H1 (cell line): ENCODE measurements around the gene DNAJC10. TPM values are rescaled to one million over a fixed set of nuclear protein-coding genes. Genes with fewer than 3 reads are reported as not detected.
A peak's percentile ranks its signal among the peaks of the same experiment; 100 is the strongest.

Experiments used
- CTCF ChIA-PET: fragments of 300-600 bp; sonication (Branson Sonifier 250); formaldehyde crosslinking; loops from one replicate; lab custom pipeline; 2021; ENCODE audit not compliant: partially characterized antibody; lab: Charles Lee
- POLR2A ChIA-PET: fragments of 300-600 bp; sonication (Branson Sonifier 250); formaldehyde crosslinking; loops from one replicate; lab custom pipeline; 2021; ENCODE audit warnings: inconsistent platforms; ENCODE audit not compliant: partially characterized antibody; lab: Charles Lee
- DNase-seq, 2 experiments: peaks; one replicate each; pipeline versions ENCODE4 v3.0.0 to v3.0.0-alpha.2; 2010 to 2022; ENCODE audit warnings: low spot score in 2 of 2, low read depth in 1 of 2, mixed read lengths in 1 of 2
- FAIRE-seq: peaks from 2 replicates; lab custom pipeline; 2011; peaks lifted over from hg19 to GRCh38; lab: Jason Lieb, UNC
- H2AFZ ChIP-seq: 2 replicates; pipeline ENCODE4 v1.8.1; 2012; ENCODE audit warnings: low read length, inconsistent platforms
- H2AK5ac ChIP-seq: 2 replicates; pipeline ENCODE4 v1.6.1; 2013; ENCODE audit warnings: low read depth, low read length
- H2BK120ac ChIP-seq: replicated peaks from 2 replicates; pipeline ENCODE3; 2013; ENCODE audit warnings: low read depth, low read length, inconsistent platforms
- H2BK12ac ChIP-seq: 2 replicates; pipeline ENCODE4 v1.6.1; 2013; ENCODE audit warnings: low read depth, low read length
- H2BK15ac ChIP-seq: 2 replicates; pipeline ENCODE4 v1.6.1; 2013; ENCODE audit warnings: low read length
- H2BK20ac ChIP-seq: 2 replicates; pipeline ENCODE4 v1.6.1; 2013; ENCODE audit warnings: low read length
- H2BK5ac ChIP-seq: 2 replicates; pipeline ENCODE4 v1.6.1; 2013; ENCODE audit warnings: low read depth, low read length
- H3K14ac ChIP-seq: 2 replicates; pipeline ENCODE4 v1.6.1; 2013; ENCODE audit warnings: inconsistent platforms; ENCODE audit not compliant: insufficient read length
- H3K18ac ChIP-seq: 2 replicates; pipeline ENCODE4 v1.6.1; 2013; ENCODE audit warnings: low read length; ENCODE audit errors: extremely low read depth
- H3K23ac ChIP-seq: 2 replicates; pipeline ENCODE4 v1.6.1; 2013; ENCODE audit warnings: inconsistent platforms; ENCODE audit not compliant: insufficient read length
- H3K23me2 ChIP-seq: 2 replicates; pipeline ENCODE4 v1.6.1; 2013; ENCODE audit warnings: low read depth, low read length
- H3K27ac ChIP-seq: 2 replicates; pipeline ENCODE4 v1.6.1; 2011; ENCODE audit warnings: low read depth, low read length, inconsistent platforms
- H3K27me3 ChIP-seq, 4 experiments: replicated peaks in 1 of 4; 1 replicate in 1 of 4; 2 replicates in 3 of 4; pipeline versions ENCODE4 v1.6.1 to v1.8.1; 2011 to 2013; ENCODE audit warnings: low read length in 3 of 4, mild to moderate bottlenecking in 3 of 4, inconsistent platforms in 2 of 4, mixed read lengths in 2 of 4, moderate library complexity in 1 of 4; ENCODE audit not compliant: control insufficient read depth in 3 of 4, insufficient read depth in 3 of 4; ENCODE audit errors: extremely low read depth in 1 of 4
- H3K36me3 ChIP-seq, 4 experiments: 2 replicates each; pipeline versions ENCODE4 v1.6.1 to v1.8.1; 2011 to 2013; ENCODE audit warnings: mild to moderate bottlenecking in 4 of 4, low read length in 3 of 4, moderate library complexity in 2 of 4, control low read depth in 1 of 4, inconsistent platforms in 1 of 4; ENCODE audit not compliant: insufficient read depth in 4 of 4, control insufficient read depth in 2 of 4
- H3K4ac ChIP-seq: replicated peaks from 2 replicates; pipeline ENCODE3; 2013; ENCODE audit warnings: low read length, low read depth, mixed read lengths, inconsistent platforms; ENCODE audit not compliant: insufficient read length
- H3K4me1 ChIP-seq, 4 experiments: replicated peaks in 1 of 4; 1 replicate in 1 of 4; 2 replicates in 3 of 4; pipeline versions ENCODE4 v1.6.1 to v1.8.1; 2011 to 2013; ENCODE audit warnings: low read length in 3 of 4, inconsistent platforms in 2 of 4, mixed read lengths in 1 of 4; ENCODE audit not compliant: insufficient read depth in 4 of 4, control insufficient read depth in 3 of 4
- H3K4me2 ChIP-seq, 2 experiments: 2 replicates each; pipeline versions ENCODE4 v1.6.1 to v1.8.1; 2011 to 2013; ENCODE audit warnings: low read depth in 2 of 2, low read length in 2 of 2, control low read depth in 1 of 2, inconsistent platforms in 1 of 2, mild to moderate bottlenecking in 1 of 2; ENCODE audit not compliant: insufficient read depth in 1 of 2
- H3K4me3 ChIP-seq, 4 experiments: fragments of 200-600, 300-600 bp in 1 of 4; sonication (generic), shearing (Covaris generic), sonication (Bioruptor Twin) in 1 of 4; 2 replicates each; pipeline versions ENCODE4 v1.5.1 to v1.8.1; 2011 to 2016; ENCODE audit warnings: low read length in 4 of 4, low read depth in 3 of 4, control low read depth in 2 of 4, inconsistent platforms in 2 of 4, mild to moderate bottlenecking in 2 of 4, mixed read lengths in 1 of 4, moderate library complexity in 1 of 4; ENCODE audit not compliant: insufficient read depth in 2 of 4; ENCODE audit errors: extremely low read depth in 1 of 4
- H3K56ac ChIP-seq: replicated peaks from 2 replicates; pipeline ENCODE3; 2013; ENCODE audit warnings: low read depth, mild to moderate bottlenecking, mixed read lengths, low read length, inconsistent platforms; ENCODE audit not compliant: insufficient read length
- H3K79me1 ChIP-seq: 2 replicates; pipeline ENCODE4 v1.6.1; 2013; ENCODE audit warnings: low read depth, low read length, control low read depth
- H3K79me2 ChIP-seq, 2 experiments: 2 replicates each; pipeline versions ENCODE4 v1.6.1 to v1.8.1; 2012 to 2013; ENCODE audit warnings: low read length in 2 of 2, mild to moderate bottlenecking in 2 of 2, inconsistent platforms in 1 of 2; ENCODE audit not compliant: insufficient read depth in 2 of 2, control insufficient read depth in 1 of 2
- H3K9ac ChIP-seq, 4 experiments: replicated peaks in 1 of 4; 1 replicate in 1 of 4; 2 replicates in 3 of 4; pipeline versions ENCODE4 v1.6.1 to v1.8.1; 2011 to 2013; ENCODE audit warnings: low read depth in 3 of 4, low read length in 3 of 4, control low read depth in 2 of 4, mild to moderate bottlenecking in 2 of 4, moderate library complexity in 2 of 4, inconsistent platforms in 1 of 4; ENCODE audit errors: extremely low read depth in 1 of 4
- H3K9me3 ChIP-seq, 2 experiments: 2 replicates each; pipeline versions ENCODE4 v1.6.1 to v1.8.1; 2012 to 2013; ENCODE audit warnings: mild to moderate bottlenecking in 2 of 2, moderate library complexity in 2 of 2, control low read depth in 1 of 2, inconsistent platforms in 1 of 2, low read depth in 1 of 2, low read length in 1 of 2, mixed read lengths in 1 of 2; ENCODE audit not compliant: insufficient read depth in 2 of 2
- H4K20me1 ChIP-seq, 2 experiments: replicated peaks in 1 of 2; 2 replicates each; pipeline versions ENCODE3 to v1.8.1; 2011 to 2013; ENCODE audit warnings: inconsistent platforms in 2 of 2, low read length in 2 of 2, mild to moderate bottlenecking in 1 of 2; ENCODE audit not compliant: insufficient read depth in 2 of 2, control insufficient read depth in 1 of 2
- H4K5ac ChIP-seq: 2 replicates; pipeline ENCODE4 v1.6.1; 2013; ENCODE audit warnings: low read length, low read depth, mixed read lengths, inconsistent platforms; ENCODE audit not compliant: insufficient read length
- H4K8ac ChIP-seq: 2 replicates; pipeline ENCODE4 v1.8.0; 2013; ENCODE audit warnings: mild to moderate bottlenecking, moderate library complexity, low read length, inconsistent platforms; ENCODE audit not compliant: insufficient read depth; ENCODE audit errors: extremely low read depth
- H4K91ac ChIP-seq: replicated peaks from 2 replicates; pipeline ENCODE3; 2013; ENCODE audit warnings: low read length, mixed read lengths, inconsistent platforms; ENCODE audit not compliant: insufficient read length
- ASH2L ChIP-seq: fragments of 200-600, 300-600 bp; sonication (generic); IDR thresholded peaks from one replicate; pipeline ENCODE4 v1.7.1; 2017; ENCODE audit warnings: low read length
- CBX8 ChIP-seq: fragments of 300-800, 300-1000 bp; sonication (generic); IDR thresholded peaks from 2 replicates; pipeline ENCODE4 v1.7.1; 2016; ENCODE audit warnings: low read depth, low read length, borderline replicate concordance
- CTCF ChIP-seq, 3 experiments: IDR thresholded peaks; 1 replicate in 2 of 3; 2 replicates in 1 of 3; pipeline versions ENCODE4 v1.5.1 to v1.6.1; 2011; ENCODE audit warnings: low read length in 3 of 3, mild to moderate bottlenecking in 3 of 3, inconsistent platforms in 2 of 3, low read depth in 1 of 3, moderate library complexity in 1 of 3; ENCODE audit not compliant: insufficient read depth in 1 of 3; ENCODE audit errors: control extremely low read depth in 1 of 3
- E2F6 ChIP-seq: IDR thresholded peaks from 2 replicates; pipeline ENCODE4 v1.6.1; 2012; ENCODE audit warnings: inconsistent platforms
- EGR1 ChIP-seq: IDR thresholded peaks from 2 replicates; pipeline ENCODE4 v1.6.1; 2011; ENCODE audit warnings: low read depth, low read length, borderline replicate concordance
- RAD21 ChIP-seq, 2 experiments: IDR thresholded peaks in 1 of 2; conservative IDR thresholded peaks in 1 of 2; 2 replicates each; pipeline ENCODE4 v1.6.1; 2011; ENCODE audit warnings: low read depth in 2 of 2, low read length in 2 of 2, improper control_type of control experiment in 1 of 2, inconsistent platforms in 1 of 2, mild to moderate bottlenecking in 1 of 2, moderate library complexity in 1 of 2
- SIN3A ChIP-seq, 2 experiments: IDR thresholded peaks in 1 of 2; conservative IDR thresholded peaks in 1 of 2; 2 replicates each; pipeline ENCODE4 v1.6.1; 2011 to 2012; ENCODE audit warnings: low read length in 2 of 2, improper control_type of control experiment in 1 of 2, low read depth in 1 of 2, mild to moderate bottlenecking in 1 of 2
- TCF12 ChIP-seq: IDR thresholded peaks from 2 replicates; pipeline ENCODE4 v1.6.1; 2011; ENCODE audit warnings: low read depth, mild to moderate bottlenecking, low read length
- TEAD4 ChIP-seq: IDR thresholded peaks from 2 replicates; pipeline ENCODE4 v1.6.1; 2012; ENCODE audit warnings: low read depth, low read length, inconsistent platforms, mixed read lengths
- WGBS, 2 experiments: shearing (Covaris generic) in 1 of 2; methylation state at CpG; one replicate each; pipeline versions ENCODE4 v1.1.6 to v1.1.7; 2013 to 2015; ENCODE audit warnings: low lambda C conversion rate in 2 of 2, mixed read lengths in 2 of 2, inconsistent platforms in 1 of 2, low coverage in 1 of 2, missing lambda C conversion rate in 1 of 2; ENCODE audit not compliant: insufficient replicate concordance in 2 of 2, insufficient coverage in 1 of 2, insufficient read length in 1 of 2; ENCODE audit errors: extremely low coverage in 1 of 2, missing lambda C conversion rate in 1 of 2; 5-methylcytosine and 5-hydroxymethylcytosine counted together
- polyA plus RNA-seq, 7 experiments: library from polyadenylated mRNA; depleted of rRNA in 3 of 7; stranded (reverse) in 5 of 7; unstranded in 2 of 7; fragments of >200 nt in 5 of 7; fragments of 200-250 nt in 2 of 7; gene quantifications; 1 replicate in 5 of 7; 2 replicates in 1 of 7; 4 replicates in 1 of 7; pipeline versions ENCODE4 v1.2.1 to v1.2.3, GENCODE V29; 2011 to 2013; ENCODE audit warnings: missing spikeins in 2 of 7, mixed read lengths in 2 of 7
- total RNA-seq: library from RNA; stranded (reverse); fragmentation: NEBNext Ultra II Directional; extraction: Animal tissue kit (Norgen Biotek cat#: 25700); gene quantifications from 2 replicates; pipeline ENCODE4 v1.2.1, GENCODE V29; 2021

The DNAJC10 gene
- total and polyA plus RNA-seq, 2 of the 8 experiments (the other 6 are each of a cell fraction or from before 2014, with no cell fraction given), result 23.2 to 121 TPM

GRCh38 chr2:182763311-182763912, 47.4 kb downstream of the DNAJC10 start:
- Histone ChIP-seq H2BK120ac (no peak overlapping the region), H3K27me3 (no peaks in the 10 kb centered on the region), H3K27ac (no peak overlapping the region), H3K36me3 (peaks cover 2 to 59% (median 30%) of the 10 kb centered on the region in 4 experiments; a peak in 7 of 8 replicates), H3K79me2 (no peaks in the 10 kb centered on the region), H3K14ac (no peak overlapping the region), H4K5ac (no peak overlapping the region), H3K4me2 (no peak overlapping the region), H2BK15ac (no peak overlapping the region), H3K4me3 (no peak overlapping the region), H2BK20ac (no peak overlapping the region), H2BK5ac (no peak overlapping the region), H3K23me2 (no peaks in the 10 kb centered on the region), H4K8ac (no peak overlapping the region), H3K23ac (no peak overlapping the region), H4K20me1 (no peaks in the 10 kb centered on the region), H3K18ac (no peak overlapping the region), H2AFZ (no peak overlapping the region), H2BK12ac (no peak overlapping the region), H4K91ac (no peak overlapping the region), H2AK5ac (no peak overlapping the region), H3K9me3 (no peaks in the 10 kb centered on the region), H3K79me1 (no peaks in the 10 kb centered on the region; the same call in 1 of the 2 replicates), H3K4me1 (no peaks in the 10 kb centered on the region), H3K56ac (no peak overlapping the region), H3K9ac (no peak overlapping the region), H3K4ac (no peak overlapping the region)
- no peak for DNase-seq
- FAIRE-seq, result peak; percentile 78
- 80% methylated on average over 11 of the region's 11 CpGs; no CpG with 5 or more reads in 1 of the 2 experiments for WGBS, 2 experiments
- TF ChIP-seq EGR1 (no peak), RAD21 (IDR thresholded peaks at IDR 0.05 in 1 of 2, conservative IDR thresholded peaks at IDR 0.05 in 1 of 2; ENCODE audit: low read depth in 2 of 2, low read length in 2 of 2) (peak; percentile 40 to 59; a peak in 3 of 4 replicates), TCF12 (no peak), ASH2L (no peak), CBX8 (no peak), TEAD4 (no peak), CTCF (IDR thresholded peaks at IDR 0.05; ENCODE audit: control extremely low read depth in 1 of 3, insufficient read depth in 1 of 3, low read depth in 1 of 3, low read length in 3 of 3) (peak in 2 of 3 experiments; percentile 64; a peak in 3 of 4 replicates), SIN3A (conservative IDR thresholded peaks at IDR 0.05 in 1 of 2, IDR thresholded peaks at IDR 0.05 in 1 of 2; ENCODE audit: low read depth in 1 of 2, low read length in 2 of 2) (no peak), E2F6 (no peak)
- CTCF ChIA-PET, result interaction anchor here (0.7 to 6.9 kb wide), 35 partner anchors 9 to 410 kb away, joined by 3 to 65 read pairs (median 4); no protein-coding TSS in a partner anchor
- POLR2A ChIA-PET, result no interaction called here
